GM12864 (cell line): ENCODE results near the gene SAMMSON.

Experiments used
- DNase-seq: peaks from one replicate; pipeline ENCODE4 v3.0.0-alpha.2; 2011; ENCODE audit warnings: low read depth
- H3K4me3 ChIP-seq: 2 replicates; pipeline ENCODE4 v1.5.1; 2011; ENCODE audit warnings: mild to moderate bottlenecking, low read depth, low read length, control low read depth
- CTCF ChIP-seq: IDR thresholded peaks from 2 replicates; pipeline ENCODE4 v1.5.1; 2011; ENCODE audit warnings: low read depth, mild to moderate bottlenecking, moderate library complexity, low read length, control low read depth, inconsistent platforms; ENCODE audit errors: missing control alignments

Gene SAMMSON

GRCh38 chr3:69970827-69971226 lies 28.7 kb upstream of the SAMMSON start:
- no peak for TF ChIP-seq CTCF
- no peak for DNase-seq
- no peak overlapping the region for H3K4me3 ChIP-seq

GRCh38 chr3:69972672-69973071 lies 26.9 kb upstream of the SAMMSON start:
- DNase-seq = no peak
- no peak for TF ChIP-seq CTCF
- H3K4me3 ChIP-seq = no peak overlapping the region

- TF ChIP-seq CTCF = no peak
- DNase-seq = no peak
Measured at GRCh38 chr3:69976021-69976420, 23.5 kb upstream of the SAMMSON start.

GRCh38 chr3:69983546-69984265 lies 15.8 kb upstream of the SAMMSON start:
- DNase-seq = no peak
- no peak for TF ChIP-seq CTCF
- no peak overlapping the region for H3K4me3 ChIP-seq

More at GRCh38 chr3:69976021-69976420, 23.5 kb upstream of the SAMMSON start:
- no peak overlapping the region for H3K4me3 ChIP-seq

GRCh38 chr3:69985266-69985665 lies 14.3 kb upstream of the SAMMSON start:
- DNase-seq = no peak
- no peak overlapping the region for H3K4me3 ChIP-seq
- no peak for TF ChIP-seq CTCF

- no peak for DNase-seq
- no peak overlapping the region for H3K4me3 ChIP-seq
- TF ChIP-seq CTCF = no peak
Measured at GRCh38 chr3:69986419-69986818, 13.1 kb upstream of the SAMMSON start.

- no peak for TF ChIP-seq CTCF
- H3K4me3 ChIP-seq = no peak overlapping the region
- DNase-seq = no peak
Measured at GRCh38 chr3:69987833-69988232, 11.7 kb upstream of the SAMMSON start.
